HepG2 (cell line): ENCODE results near the gene BLOC1S4. TPM values are rescaled to one million over a fixed set of nuclear protein-coding genes. Genes with fewer than 3 reads are reported as not detected.

Experiments used
- BCL6 ChIP-seq: IDR thresholded peaks from 2 replicates; pipeline ENCODE4 v1.6.1; 2016; ENCODE audit warnings: missing genetic modification reagents, missing compliant biosample characterization
- FOXM1 ChIP-seq: sonication (generic); formaldehyde crosslinking; IDR thresholded peaks from 2 replicates; pipeline ENCODE4 v1.5.0; 2020; ENCODE audit warnings: missing genetic modification reagents
- GZF1 ChIP-seq: sonication (generic); formaldehyde crosslinking; IDR thresholded peaks from 2 replicates; pipeline ENCODE4 v1.5.1; 2020; ENCODE audit warnings: mild to moderate bottlenecking, missing genetic modification reagents
- HHEX ChIP-seq: IDR thresholded peaks from 2 replicates; pipeline ENCODE4 v1.6.1; 2016; ENCODE audit warnings: control low read depth
- MYNN ChIP-seq: sonication (generic); formaldehyde crosslinking; IDR thresholded peaks from 2 replicates; pipeline ENCODE4 v1.4.0; 2020; ENCODE audit warnings: mild to moderate bottlenecking, low read depth, missing genetic modification reagents
- SYNCRIP ChIP-seq: fragments of 200-400 bp; formaldehyde crosslinking; IDR thresholded peaks from 2 replicates; pipeline ENCODE4 v1.6.1; 2018; ENCODE audit warnings: mild to moderate bottlenecking, low read depth, low read length; ENCODE audit not compliant: insufficient read depth
- TAF1 ChIP-seq: sonication (generic); formaldehyde crosslinking; IDR thresholded peaks from 2 replicates; pipeline ENCODE4 v1.4.0; 2020; ENCODE audit warnings: missing genetic modification reagents
- UBTF ChIP-seq: sonication (generic); formaldehyde crosslinking; IDR thresholded peaks from 2 replicates; pipeline ENCODE4 v1.4.0; 2020; ENCODE audit warnings: mild to moderate bottlenecking, missing genetic modification reagents
- ZBTB34 ChIP-seq: sonication (generic); formaldehyde crosslinking; IDR thresholded peaks from 2 replicates; pipeline ENCODE4 v1.8.0; 2022; ENCODE audit warnings: mild to moderate bottlenecking, missing genetic modification reagents
- ZBTB42 ChIP-seq: sonication (generic); formaldehyde crosslinking; IDR thresholded peaks from 2 replicates; pipeline ENCODE4 v1.5.0; 2020; ENCODE audit warnings: mild to moderate bottlenecking, missing genetic modification reagents
- ZBTB8A ChIP-seq: sonication (generic); formaldehyde crosslinking; IDR thresholded peaks from 2 replicates; pipeline ENCODE4 v1.4.0; 2020; ENCODE audit warnings: mild to moderate bottlenecking, low read depth, missing genetic modification reagents, borderline replicate concordance
- ZNF124 ChIP-seq: sonication (generic); formaldehyde crosslinking; IDR thresholded peaks from 2 replicates; pipeline ENCODE4 v1.4.0; 2020; ENCODE audit warnings: missing genetic modification reagents
- ZNF256 ChIP-seq: sonication (generic); formaldehyde crosslinking; conservative IDR thresholded peaks from 2 replicates; pipeline ENCODE4 v1.4.0; 2020; ENCODE audit warnings: missing genetic modification reagents
- ZNF512B ChIP-seq: sonication (generic); formaldehyde crosslinking; IDR thresholded peaks from 2 replicates; pipeline ENCODE4 v1.5.1; 2020; ENCODE audit warnings: missing genetic modification reagents, mild to moderate bottlenecking, borderline replicate concordance
- ZNF614 ChIP-seq: IDR thresholded peaks from 2 replicates; pipeline ENCODE4 v1.6.1; 2018; ENCODE audit warnings: missing biosample characterization, missing genetic modification reagents, inconsistent platforms, borderline replicate concordance
- ZNF629 ChIP-seq: sonication (generic); formaldehyde crosslinking; conservative IDR thresholded peaks from 2 replicates; pipeline ENCODE4 v1.5.0; 2020; ENCODE audit warnings: missing genetic modification reagents
- ZSCAN21 ChIP-seq: sonication (generic); formaldehyde crosslinking; IDR thresholded peaks from 2 replicates; pipeline ENCODE4 v1.8.0; 2022; ENCODE audit warnings: mild to moderate bottlenecking, missing genetic modification reagents, moderate library complexity, borderline replicate concordance
- ZXDC ChIP-seq: sonication (generic); formaldehyde crosslinking; IDR thresholded peaks from 2 replicates; pipeline ENCODE4 v1.5.0; 2020; ENCODE audit warnings: mild to moderate bottlenecking, missing genetic modification reagents
- polyA plus RNA-seq, 8 experiments: library from polyadenylated mRNA; depleted of rRNA in 3 of 8; stranded (reverse) in 7 of 8; unstranded in 1 of 8; fragments of >200 nt; fragmentation: Illumina TruSeq in 4 of 8; extraction: Trizol in 4 of 8; gene quantifications; 2 replicates each; pipeline versions ENCODE4 v1.2.1 to v1.2.3, GENCODE V29; 2011 to 2016; ENCODE audit warnings: low read depth in 4 of 8, missing spikeins in 1 of 8, mixed read lengths in 1 of 8; ENCODE audit not compliant: insufficient read depth in 1 of 8
- total RNA-seq, 5 experiments: library from RNA; depleted of rRNA; stranded (reverse); fragments of >200 nt; fragmentation: Illumina TruSeq; extraction: Trizol; gene quantifications; 2 replicates each; pipeline ENCODE4 v1.2.3, GENCODE V29; 2016; ENCODE audit warnings: low read depth in 1 of 5
- TF ChIP-seq, protein P1 (sequence below): IDR thresholded peaks from 2 replicates; pipeline ENCODE4 v1.6.1; 2016

Gene BLOC1S4
- total and polyA plus RNA-seq, 2 of the 13 experiments (the other 11 are each of a cell fraction or from before 2014, with no cell fraction given), result 15.5 to 20.9 TPM

- TF ChIP-seq ZNF512B (no peak), GZF1 (CRISPR knock-in tag) (no peak), ZBTB8A (no peak), ZNF256 (CRISPR knock-in tag) (no peak), TAF1 (no peak), SYNCRIP (no peak), HHEX (no peak), ZSCAN21 (CRISPR knock-in tag) (no peak; the same call in 1 of the 2 replicates), ZBTB42 (CRISPR knock-in tag) (no peak; the same call in 1 of the 2 replicates), MYNN (CRISPR knock-in tag) (no peak), UBTF (CRISPR knock-in tag) (peak; percentile 64; the same call in 1 of the 2 replicates), ZNF614 (CRISPR knock-in tag) (no peak), ZXDC (CRISPR knock-in tag) (no peak), FOXM1 (CRISPR knock-in tag) (no peak), ZNF629 (CRISPR knock-in tag) (no peak), ZNF124 (CRISPR knock-in tag) (no peak), BCL6 (CRISPR knock-in tag) (no peak), ZBTB34 (CRISPR knock-in tag) (no peak)
- TF ChIP-seq, protein P1, sequence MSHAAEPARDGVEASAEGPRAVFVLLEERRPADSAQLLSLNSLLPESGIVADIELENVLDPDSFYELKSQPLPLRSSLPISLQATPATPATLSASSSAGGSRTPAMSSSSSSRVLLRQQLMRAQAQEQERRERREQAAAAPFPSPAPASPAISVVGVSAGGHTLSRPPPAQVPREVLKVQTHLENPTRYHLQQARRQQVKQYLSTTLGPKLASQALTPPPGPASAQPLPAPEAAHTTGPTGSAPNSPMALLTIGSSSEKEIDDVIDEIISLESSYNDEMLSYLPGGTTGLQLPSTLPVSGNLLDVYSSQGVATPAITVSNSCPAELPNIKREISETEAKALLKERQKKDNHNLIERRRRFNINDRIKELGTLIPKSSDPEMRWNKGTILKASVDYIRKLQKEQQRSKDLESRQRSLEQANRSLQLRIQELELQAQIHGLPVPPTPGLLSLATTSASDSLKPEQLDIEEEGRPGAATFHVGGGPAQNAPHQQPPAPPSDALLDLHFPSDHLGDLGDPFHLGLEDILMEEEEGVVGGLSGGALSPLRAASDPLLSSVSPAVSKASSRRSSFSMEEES (CRISPR knock-in tag), result no peak
These were observed 21.6 kb upstream of the BLOC1S4 start (continued) for GRCh38 chr4:6694177-6694901.
